Liver (tissue), 9 donors: ENCODE results near the gene CAVIN2. TPM values are rescaled to one million over a fixed set of nuclear protein-coding genes. Genes with fewer than 3 reads are reported as not detected.

Experiments
- DNase-seq: peaks from one replicate; pipeline ENCODE4 v3.0.0-alpha.2; 2017; ENCODE audit warnings: low spot score
- H3K27ac ChIP-seq, 2 donors: one replicate each; pipeline ENCODE4 v1.7.0; 2013; ENCODE audit warnings: inconsistent platforms in 2 of 2, low read length in 2 of 2, control low read depth in 1 of 2, low read depth in 1 of 2, mild to moderate bottlenecking in 1 of 2
- H3K27me3 ChIP-seq, 4 donors: one replicate each; pipeline versions ENCODE4 v1.6.1 to v1.7.0; 2013; ENCODE audit warnings: low read length in 3 of 4, inconsistent platforms in 1 of 4, mild to moderate bottlenecking in 1 of 4, moderate library complexity in 1 of 4; ENCODE audit not compliant: control insufficient read depth in 4 of 4, insufficient read depth in 4 of 4
- H3K36me3 ChIP-seq, 4 donors: one replicate each; pipeline versions ENCODE4 v1.6.1 to v1.7.0; 2013; ENCODE audit warnings: low read length in 3 of 4, mild to moderate bottlenecking in 3 of 4, low read depth in 1 of 4, moderate library complexity in 1 of 4; ENCODE audit not compliant: control insufficient read depth in 4 of 4, insufficient read depth in 3 of 4
- H3K4me1 ChIP-seq, 4 donors: one replicate each; pipeline versions ENCODE4 v1.6.1 to v1.7.0; 2013; ENCODE audit warnings: low read length in 3 of 4, mild to moderate bottlenecking in 3 of 4, moderate library complexity in 1 of 4; ENCODE audit not compliant: control insufficient read depth in 4 of 4, insufficient read depth in 4 of 4
- H3K4me3 ChIP-seq, 3 donors: one replicate each; pipeline versions ENCODE4 v1.6.1 to v1.7.0; 2013; ENCODE audit warnings: low read length in 3 of 3, control low read depth in 1 of 3, low read depth in 1 of 3, mild to moderate bottlenecking in 1 of 3
- H3K9ac ChIP-seq, 2 donors: one replicate each; pipeline ENCODE4 v1.7.0; 2013; ENCODE audit warnings: low read length in 2 of 2, mild to moderate bottlenecking in 2 of 2, moderate library complexity in 2 of 2, control low read depth in 1 of 2, low read depth in 1 of 2
- H3K9me3 ChIP-seq, 4 donors: one replicate each; pipeline versions ENCODE4 v1.6.1 to v1.7.0; 2013; ENCODE audit warnings: low read length in 3 of 4; ENCODE audit not compliant: control insufficient read depth in 4 of 4
- FOXA1 ChIP-seq: IDR thresholded peaks from 2 replicates; pipeline ENCODE4 v1.6.1; 2016; ENCODE audit warnings: antibody characterized with exemption
- HNF4A ChIP-seq, 2 donors: conservative IDR thresholded peaks; 2 replicates each; pipeline ENCODE4 v1.6.1; 2016; ENCODE audit warnings: antibody characterized with exemption in 2 of 2, mild to moderate bottlenecking in 2 of 2
- HNF4G ChIP-seq: IDR thresholded peaks from 2 replicates; pipeline ENCODE4 v1.6.1; 2016; ENCODE audit warnings: antibody characterized with exemption
- JUND ChIP-seq, 2 donors: IDR thresholded peaks; 2 replicates each; pipeline ENCODE4 v1.6.1; 2016; ENCODE audit warnings: antibody characterized with exemption in 2 of 2
- NR2F2 ChIP-seq: IDR thresholded peaks from 2 replicates; pipeline ENCODE4 v1.6.1; 2016; ENCODE audit warnings: antibody characterized with exemption
- RXRA ChIP-seq, 2 donors: IDR thresholded peaks; 2 replicates each; pipeline ENCODE4 v1.6.1; 2017 to 2018; ENCODE audit warnings: antibody characterized with exemption in 2 of 2, mild to moderate bottlenecking in 1 of 2
- SP1 ChIP-seq: IDR thresholded peaks from 2 replicates; pipeline ENCODE4 v1.6.1; 2018; ENCODE audit warnings: antibody characterized with exemption, mild to moderate bottlenecking
- YY1 ChIP-seq: IDR thresholded peaks from 2 replicates; pipeline ENCODE4 v1.6.1; 2016; ENCODE audit warnings: antibody characterized with exemption, mild to moderate bottlenecking
- WGBS: extraction: QIAGEN DNeasy Blood & Tissue Kit; methylation state at CpG from one replicate; pipeline ENCODE4 v1.1.7; 2013; 5-methylcytosine and 5-hydroxymethylcytosine counted together
- polyA plus RNA-seq, 2 donors: library from polyadenylated mRNA; stranded (reverse) in 1 of 2; unstranded in 1 of 2; fragments of 200-250 nt in 1 of 2; fragments of >200 nt in 1 of 2; fragmentation: Nextera tagmentation in 1 of 2; extraction: Ambion mirVana in 1 of 2; gene quantifications; one replicate each; pipeline versions ENCODE4 v1.2.1 to v1.2.3, GENCODE V29; 2013 to 2015
- total RNA-seq, 2 donors: library from RNA; depleted of rRNA; stranded (reverse); fragments of >200 nt; gene quantifications; one replicate each; pipeline ENCODE4 v1.2.3, GENCODE V29; 2014
- TF ChIP-seq, protein P1 (sequence below): IDR thresholded peaks from 2 replicates; pipeline ENCODE4 v1.6.1; 2016; ENCODE audit warnings: antibody characterized with exemption, mild to moderate bottlenecking
- TF ChIP-seq, protein P2 (sequence below): IDR thresholded peaks from 2 replicates; pipeline ENCODE4 v1.6.1; 2016; ENCODE audit warnings: antibody characterized with exemption
- donor health status: healthy.
- donor health status: healthy.
- donor health status: healthy.
- donor health status: healthy.
- donor health status: healthy.

The CAVIN2 gene
- total and polyA plus RNA-seq, 4 donors = 13.3 to 20.7 (median 14.0) TPM

DNA sequence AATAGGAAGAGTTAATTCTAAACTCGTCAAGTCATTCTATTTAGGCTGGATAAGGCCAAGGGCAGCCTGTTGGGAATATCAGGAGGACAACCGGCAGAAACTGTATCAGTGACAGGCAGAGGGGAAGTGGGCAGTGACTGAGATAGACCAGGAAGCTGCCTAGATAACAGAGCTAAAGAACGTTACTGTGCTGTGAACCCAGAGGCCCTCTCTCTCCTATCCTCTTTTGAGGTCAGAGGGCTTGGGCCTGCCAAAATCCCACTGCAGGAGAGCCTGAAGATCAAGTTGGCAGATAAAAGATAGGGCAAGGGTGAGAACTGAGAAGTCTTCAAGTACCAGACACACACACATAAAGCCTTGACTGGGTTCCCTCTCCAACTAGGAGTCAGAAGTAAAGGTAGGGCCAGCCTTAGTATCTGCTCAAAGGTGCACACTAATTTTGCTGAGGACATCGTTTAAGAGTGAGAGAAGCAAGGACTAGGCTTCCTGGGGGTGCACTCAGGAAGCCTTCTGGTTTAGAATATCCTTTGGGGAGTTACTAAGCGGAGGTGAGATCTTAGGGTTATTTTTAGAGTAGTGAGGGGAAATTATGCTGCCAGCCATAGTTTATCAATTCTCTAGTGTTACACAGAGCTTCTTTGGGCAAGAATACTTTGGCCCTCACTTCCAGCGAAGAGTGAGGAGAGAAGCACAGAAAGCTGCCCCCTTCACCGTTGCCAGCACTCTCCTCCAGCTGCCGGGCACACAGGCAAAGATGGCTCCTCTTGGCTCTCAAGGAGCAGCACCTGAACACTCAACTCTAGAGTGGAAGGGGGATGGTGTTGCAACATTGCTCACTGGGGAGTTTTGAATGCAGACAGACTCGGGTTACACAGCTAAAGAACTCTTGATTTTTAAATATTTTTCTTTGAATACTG lies 9.8 kb downstream of the CAVIN2 start:
- H3K4me1 ChIP-seq = peaks cover 0 to 10% (median 5%) of the 10 kb centered on the region in 4 donors
- no peak overlapping the region for H3K27ac ChIP-seq
- no peaks in the 10 kb centered on the region for H3K9me3 ChIP-seq
- no peak for DNase-seq
- peak; percentile 88 for TF ChIP-seq NR2F2
- no peak for TF ChIP-seq FOXA1
- TF ChIP-seq RXRA (IDR thresholded peaks at IDR 0.05) = peak in 1 of 2 donors; percentile 10
- 74% methylated on average over 9 of the region's 9 CpGs for WGBS
- no peaks in the 10 kb centered on the region for H3K27me3 ChIP-seq
- no peaks in the 10 kb centered on the region for H3K36me3 ChIP-seq
- H3K9ac ChIP-seq = no peak overlapping the region
- H3K4me3 ChIP-seq = no peak overlapping the region

DNA sequence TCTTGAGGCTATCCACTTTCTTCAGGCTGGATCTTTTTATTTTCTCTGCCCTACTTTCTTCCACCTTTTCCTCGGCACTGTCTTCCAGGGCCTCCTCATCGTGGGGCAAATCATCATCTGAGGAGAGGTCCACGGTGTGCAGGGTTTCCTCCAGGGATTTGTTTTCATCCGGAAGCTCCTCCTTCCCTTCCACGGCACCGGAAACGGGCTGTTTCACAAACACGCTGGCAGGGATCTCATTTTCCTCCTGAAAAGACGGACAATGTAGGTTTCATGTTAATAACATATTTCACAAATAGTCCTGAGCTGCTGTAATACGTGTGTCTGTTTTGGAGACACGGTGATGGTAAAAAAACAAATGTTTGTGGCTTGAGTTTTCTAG lies 10.4 kb downstream of the CAVIN2 start:
- DNase-seq = no peak
- WGBS = 77% methylated on average over 11 of the region's 11 CpGs
- no peaks in the 10 kb centered on the region for H3K36me3 ChIP-seq
- TF ChIP-seq HNF4A (conservative IDR thresholded peaks at IDR 0.05) = no peak
- TF ChIP-seq, protein P1, sequence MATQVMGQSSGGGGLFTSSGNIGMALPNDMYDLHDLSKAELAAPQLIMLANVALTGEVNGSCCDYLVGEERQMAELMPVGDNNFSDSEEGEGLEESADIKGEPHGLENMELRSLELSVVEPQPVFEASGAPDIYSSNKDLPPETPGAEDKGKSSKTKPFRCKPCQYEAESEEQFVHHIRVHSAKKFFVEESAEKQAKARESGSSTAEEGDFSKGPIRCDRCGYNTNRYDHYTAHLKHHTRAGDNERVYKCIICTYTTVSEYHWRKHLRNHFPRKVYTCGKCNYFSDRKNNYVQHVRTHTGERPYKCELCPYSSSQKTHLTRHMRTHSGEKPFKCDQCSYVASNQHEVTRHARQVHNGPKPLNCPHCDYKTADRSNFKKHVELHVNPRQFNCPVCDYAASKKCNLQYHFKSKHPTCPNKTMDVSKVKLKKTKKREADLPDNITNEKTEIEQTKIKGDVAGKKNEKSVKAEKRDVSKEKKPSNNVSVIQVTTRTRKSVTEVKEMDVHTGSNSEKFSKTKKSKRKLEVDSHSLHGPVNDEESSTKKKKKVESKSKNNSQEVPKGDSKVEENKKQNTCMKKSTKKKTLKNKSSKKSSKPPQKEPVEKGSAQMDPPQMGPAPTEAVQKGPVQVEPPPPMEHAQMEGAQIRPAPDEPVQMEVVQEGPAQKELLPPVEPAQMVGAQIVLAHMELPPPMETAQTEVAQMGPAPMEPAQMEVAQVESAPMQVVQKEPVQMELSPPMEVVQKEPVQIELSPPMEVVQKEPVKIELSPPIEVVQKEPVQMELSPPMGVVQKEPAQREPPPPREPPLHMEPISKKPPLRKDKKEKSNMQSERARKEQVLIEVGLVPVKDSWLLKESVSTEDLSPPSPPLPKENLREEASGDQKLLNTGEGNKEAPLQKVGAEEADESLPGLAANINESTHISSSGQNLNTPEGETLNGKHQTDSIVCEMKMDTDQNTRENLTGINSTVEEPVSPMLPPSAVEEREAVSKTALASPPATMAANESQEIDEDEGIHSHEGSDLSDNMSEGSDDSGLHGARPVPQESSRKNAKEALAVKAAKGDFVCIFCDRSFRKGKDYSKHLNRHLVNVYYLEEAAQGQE = no peak
- TF ChIP-seq, protein P2, sequence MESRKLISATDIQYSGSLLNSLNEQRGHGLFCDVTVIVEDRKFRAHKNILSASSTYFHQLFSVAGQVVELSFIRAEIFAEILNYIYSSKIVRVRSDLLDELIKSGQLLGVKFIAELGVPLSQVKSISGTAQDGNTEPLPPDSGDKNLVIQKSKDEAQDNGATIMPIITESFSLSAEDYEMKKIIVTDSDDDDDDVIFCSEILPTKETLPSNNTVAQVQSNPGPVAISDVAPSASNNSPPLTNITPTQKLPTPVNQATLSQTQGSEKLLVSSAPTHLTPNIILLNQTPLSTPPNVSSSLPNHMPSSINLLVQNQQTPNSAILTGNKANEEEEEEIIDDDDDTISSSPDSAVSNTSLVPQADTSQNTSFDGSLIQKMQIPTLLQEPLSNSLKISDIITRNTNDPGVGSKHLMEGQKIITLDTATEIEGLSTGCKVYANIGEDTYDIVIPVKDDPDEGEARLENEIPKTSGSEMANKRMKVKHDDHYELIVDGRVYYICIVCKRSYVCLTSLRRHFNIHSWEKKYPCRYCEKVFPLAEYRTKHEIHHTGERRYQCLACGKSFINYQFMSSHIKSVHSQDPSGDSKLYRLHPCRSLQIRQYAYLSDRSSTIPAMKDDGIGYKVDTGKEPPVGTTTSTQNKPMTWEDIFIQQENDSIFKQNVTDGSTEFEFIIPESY = no peak
- no peak for TF ChIP-seq SP1
- no peak for TF ChIP-seq YY1
- TF ChIP-seq NR2F2 = no peak
- no peak for TF ChIP-seq JUND (IDR thresholded peaks at IDR 0.05)
- TF ChIP-seq HNF4G = no peak
- H3K27ac ChIP-seq = no peak overlapping the region
- H3K27me3 ChIP-seq = no peaks in the 10 kb centered on the region
- H3K4me1 ChIP-seq = peaks cover 0 to 10% (median 5%) of the 10 kb centered on the region in 4 donors
- H3K9ac ChIP-seq = no peak overlapping the region
- H3K9me3 ChIP-seq = no peaks in the 10 kb centered on the region
- no peak overlapping the region for H3K4me3 ChIP-seq
